Effector CD8-positive, alpha-beta T cell (primary cell): ENCODE measurements around the gene ZNF32.

Source experiments
- DNase-seq: peaks from one replicate; lab custom pipeline; 2025; lab: John Stamatoyannopoulos, UW
- total RNA-seq, 4 experiments: gene quantifications; one replicate each; lab custom pipeline; 2026; lab: John Stamatoyannopoulos, UW

ZNF32 gene, protein sequence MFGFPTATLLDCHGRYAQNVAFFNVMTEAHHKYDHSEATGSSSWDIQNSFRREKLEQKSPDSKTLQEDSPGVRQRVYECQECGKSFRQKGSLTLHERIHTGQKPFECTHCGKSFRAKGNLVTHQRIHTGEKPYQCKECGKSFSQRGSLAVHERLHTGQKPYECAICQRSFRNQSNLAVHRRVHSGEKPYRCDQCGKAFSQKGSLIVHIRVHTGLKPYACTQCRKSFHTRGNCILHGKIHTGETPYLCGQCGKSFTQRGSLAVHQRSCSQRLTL
- 28.8 to 38.9 (median 34.6) reads per million in 4 experiments for total RNA-seq

DNA sequence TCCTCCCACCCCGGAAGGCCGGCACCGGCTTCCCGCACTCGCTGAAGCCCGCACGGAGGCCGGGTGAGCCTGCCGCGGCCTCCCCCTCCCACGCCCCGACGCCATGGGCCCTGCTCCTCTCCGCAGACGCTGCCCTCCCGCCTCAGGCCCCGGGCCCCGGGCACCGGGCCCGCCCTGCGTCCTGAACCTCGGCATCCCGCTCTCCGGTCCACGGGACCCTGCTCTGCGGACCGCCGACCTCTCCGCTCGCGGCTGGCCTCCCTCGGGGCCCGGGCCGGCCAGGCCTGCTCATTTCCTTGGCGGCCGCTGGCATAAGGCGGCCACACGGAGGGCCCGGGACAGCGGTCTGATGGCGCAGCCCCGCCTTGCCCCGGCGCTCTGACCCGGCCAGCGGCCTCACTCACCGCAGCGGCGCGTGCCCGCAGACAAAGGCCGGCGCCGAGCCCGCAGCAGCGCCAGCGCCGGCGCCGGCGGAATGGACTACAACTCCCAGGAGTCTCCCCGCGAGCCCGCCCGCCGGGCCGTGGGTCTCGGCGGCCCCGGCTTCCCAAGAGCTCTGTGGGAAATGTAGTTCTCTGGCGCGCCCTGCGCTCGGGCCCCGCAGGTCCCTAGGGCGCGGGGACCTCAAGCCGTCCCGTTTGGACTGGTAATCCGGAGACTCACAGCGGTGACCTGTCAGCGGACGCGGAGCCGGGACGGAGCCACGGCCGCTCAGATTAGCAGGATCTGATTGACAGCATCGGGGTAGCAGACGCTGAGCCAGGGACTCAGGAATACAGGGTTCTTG lies at the start of gene ZNF32:
TSS of gene ZNF32 (minus strand) at position 484 of the 787 bp plus-strand sequence. CDS start 2,748 bp downstream, outside the sequence.
- peak; percentile 64 for DNase-seq

DNA sequence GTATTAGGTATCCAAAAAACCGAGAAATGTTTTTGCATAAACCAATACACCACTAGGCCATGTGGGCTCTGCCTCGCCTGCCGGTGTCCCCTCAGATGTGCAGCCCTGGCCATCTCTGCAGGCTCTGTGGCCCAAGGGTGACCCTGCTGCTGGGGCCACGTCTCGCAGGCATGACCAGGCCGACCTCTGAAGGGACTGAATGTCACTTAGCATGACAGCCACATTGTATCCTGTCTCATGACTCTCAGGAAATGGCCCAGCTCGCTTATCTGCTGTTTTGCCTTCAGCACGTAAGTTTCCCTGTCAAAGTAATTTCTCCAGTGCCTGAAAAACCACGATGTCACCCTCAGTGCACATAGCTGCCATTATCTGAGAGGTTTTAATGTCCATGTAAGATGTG lies 49.5 kb upstream of the ZNF32 start:
- no peak for DNase-seq

DNA sequence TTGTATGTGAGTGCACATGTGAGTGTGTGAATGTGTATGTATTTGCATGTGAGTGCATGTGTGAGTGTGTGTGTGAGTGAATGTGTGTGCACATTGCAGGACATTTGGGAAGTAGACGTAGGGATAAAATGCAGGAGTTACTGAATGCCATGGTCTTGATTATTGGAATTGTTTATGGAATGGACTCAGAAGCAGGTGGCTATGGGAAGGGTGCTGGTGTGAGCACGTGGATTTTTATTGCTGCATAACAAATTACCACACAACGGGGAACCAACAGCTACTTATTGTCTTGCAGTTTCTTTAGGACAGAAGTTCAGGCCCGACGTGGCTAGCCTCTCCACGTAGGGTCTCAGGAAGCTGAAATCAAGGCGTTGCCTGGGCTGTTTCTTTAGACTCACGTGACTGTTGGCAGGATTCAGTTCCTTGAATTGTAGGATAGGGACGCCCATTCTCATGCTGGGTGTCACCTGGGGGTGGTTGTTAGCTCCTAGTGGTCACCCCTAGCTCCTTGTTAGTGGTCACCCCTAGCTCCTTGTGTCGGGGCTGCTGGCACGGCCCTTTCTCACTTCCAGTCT lies 48.3 kb upstream of the ZNF32 start:
- no peak for DNase-seq

DNA sequence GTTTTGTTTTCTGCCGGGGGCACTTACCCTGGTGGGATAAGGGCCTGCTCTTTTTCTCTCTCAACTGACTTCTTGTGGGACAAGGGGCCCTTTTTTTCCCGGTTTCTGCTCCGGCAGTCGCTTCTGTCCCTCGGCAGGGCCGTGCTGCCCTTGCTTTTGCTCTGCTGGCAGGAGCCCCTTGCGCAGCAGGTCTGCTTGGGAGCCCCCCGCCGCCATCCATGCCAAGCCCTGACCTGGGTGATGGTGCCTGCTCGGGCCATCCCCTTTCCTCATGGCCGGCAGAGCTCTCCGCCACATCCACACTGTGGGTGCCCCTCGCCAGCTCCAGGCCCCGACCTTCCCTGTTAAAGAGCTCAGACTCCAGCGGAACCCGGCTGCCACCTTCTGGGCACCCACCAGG lies 47.0 kb upstream of the ZNF32 start:
- DNase-seq: no peak

DNA sequence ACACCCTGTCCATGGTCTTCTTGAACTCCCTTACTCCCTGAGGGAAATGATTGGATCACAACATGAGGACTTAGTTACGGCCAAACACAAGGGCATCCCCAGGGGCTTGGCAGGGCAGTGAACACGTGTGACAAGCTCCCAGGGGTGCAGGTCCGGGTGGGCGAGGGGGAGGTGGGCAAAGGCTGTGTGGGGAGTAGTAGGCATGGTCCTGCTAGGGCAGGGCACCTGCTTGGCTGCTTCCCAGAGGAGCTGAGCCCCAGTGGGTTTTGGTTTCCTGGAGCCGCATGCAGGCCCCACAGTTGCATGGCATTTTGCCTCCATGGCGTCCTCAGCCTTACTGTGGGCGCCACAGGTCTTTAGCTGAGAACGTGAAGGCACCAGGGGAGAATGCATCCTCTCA lies 46.6 kb upstream of the ZNF32 start:
- no peak for DNase-seq

DNA sequence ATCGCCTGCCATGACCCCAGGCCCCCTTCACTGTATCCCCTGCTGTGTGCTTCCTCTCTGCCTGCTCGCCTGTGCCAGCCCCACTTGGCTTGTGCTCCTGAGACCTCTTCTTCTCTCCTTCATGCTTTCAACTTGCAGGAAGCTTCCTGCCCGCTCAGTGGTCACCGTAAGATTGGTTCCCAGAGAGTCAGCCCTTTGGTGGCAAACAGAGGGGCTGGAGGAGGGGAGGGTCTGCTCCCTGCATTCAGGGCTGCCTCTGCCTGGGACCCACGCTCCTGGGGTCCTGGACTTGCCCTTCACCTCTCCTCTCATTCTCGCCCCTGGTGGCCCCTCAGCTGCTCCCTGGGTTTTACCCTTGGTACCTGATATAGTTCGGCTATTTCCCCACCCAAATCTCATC lies 45.8 kb upstream of the ZNF32 start:
- no peak for DNase-seq

DNA sequence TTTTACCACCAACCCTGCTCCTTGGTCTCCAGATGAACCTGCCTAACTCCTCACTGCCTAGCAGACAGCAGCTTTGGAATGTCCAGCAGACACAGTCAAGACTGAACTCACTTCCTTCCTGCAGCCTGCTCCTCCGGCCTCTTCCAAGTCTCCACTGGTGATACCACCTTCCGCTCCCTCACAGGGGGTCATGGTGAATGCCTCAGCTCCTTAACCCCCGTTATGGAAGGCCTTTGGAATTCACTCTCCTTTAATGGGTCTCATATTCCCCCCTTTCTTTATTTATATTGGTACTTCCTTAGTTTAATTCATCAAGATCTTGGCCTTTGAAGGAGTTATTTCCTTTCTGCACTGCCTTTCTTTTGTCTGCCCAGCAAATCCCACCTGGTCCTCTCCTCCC lies 44.9 kb upstream of the ZNF32 start:
- no peak for DNase-seq

DNA sequence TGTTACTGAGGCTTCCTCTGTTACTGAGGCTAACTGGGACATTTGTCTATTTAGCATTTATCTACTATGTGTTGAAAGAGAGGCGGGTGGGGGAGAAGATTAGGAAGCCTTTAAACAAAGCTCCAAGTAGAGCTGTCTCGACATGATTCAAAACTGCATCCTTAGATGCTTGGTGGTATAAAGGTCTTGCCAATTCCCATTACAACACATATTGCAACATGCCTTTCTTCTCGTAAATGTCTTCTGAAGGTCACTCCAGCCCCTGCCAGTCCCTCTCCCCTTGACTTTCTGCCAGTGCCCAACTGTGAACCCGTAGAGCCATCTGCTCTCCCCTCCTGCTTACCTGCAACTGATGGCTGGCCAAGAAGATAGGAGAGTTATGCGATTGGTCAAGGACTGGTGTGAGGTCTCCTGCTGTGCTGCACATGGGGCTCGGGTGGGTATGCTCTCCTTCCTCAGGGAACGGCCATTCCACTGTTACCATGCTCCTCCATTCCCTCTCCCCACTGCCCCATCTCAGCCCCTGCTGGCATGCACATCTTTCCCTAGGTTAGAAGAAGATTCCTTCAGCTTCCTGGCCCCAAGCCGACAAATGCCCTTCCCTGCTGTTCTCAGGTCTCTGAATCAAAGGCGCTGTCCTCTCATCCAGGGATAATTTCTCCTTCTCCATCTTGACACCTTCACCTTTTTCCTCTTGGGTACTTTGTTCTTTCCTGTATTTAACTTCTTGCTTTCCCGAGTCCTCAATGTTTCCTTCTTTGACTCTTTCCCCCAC lies 43.6 kb upstream of the ZNF32 start:
- DNase-seq: no peak

DNA sequence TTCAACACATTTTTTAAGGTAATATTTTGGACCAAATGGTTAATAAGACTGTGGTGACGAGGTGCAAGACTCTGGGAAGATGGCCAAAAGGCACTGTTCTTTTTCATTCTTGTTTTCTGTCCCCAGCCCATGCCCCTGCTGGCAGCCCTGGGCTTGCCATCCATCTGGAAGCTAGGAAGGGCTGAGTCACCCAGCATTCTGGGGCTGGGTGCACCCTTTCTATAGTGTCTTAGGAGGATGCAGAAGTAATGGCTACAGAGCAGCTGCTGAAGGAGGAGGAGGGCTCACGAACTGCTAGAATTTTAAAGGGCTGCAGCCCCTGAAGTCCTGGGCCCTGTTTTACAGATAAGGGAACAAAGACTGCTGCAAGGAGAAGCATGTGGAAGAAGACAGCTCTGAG lies 42.8 kb upstream of the ZNF32 start:
- no peak for DNase-seq

DNA sequence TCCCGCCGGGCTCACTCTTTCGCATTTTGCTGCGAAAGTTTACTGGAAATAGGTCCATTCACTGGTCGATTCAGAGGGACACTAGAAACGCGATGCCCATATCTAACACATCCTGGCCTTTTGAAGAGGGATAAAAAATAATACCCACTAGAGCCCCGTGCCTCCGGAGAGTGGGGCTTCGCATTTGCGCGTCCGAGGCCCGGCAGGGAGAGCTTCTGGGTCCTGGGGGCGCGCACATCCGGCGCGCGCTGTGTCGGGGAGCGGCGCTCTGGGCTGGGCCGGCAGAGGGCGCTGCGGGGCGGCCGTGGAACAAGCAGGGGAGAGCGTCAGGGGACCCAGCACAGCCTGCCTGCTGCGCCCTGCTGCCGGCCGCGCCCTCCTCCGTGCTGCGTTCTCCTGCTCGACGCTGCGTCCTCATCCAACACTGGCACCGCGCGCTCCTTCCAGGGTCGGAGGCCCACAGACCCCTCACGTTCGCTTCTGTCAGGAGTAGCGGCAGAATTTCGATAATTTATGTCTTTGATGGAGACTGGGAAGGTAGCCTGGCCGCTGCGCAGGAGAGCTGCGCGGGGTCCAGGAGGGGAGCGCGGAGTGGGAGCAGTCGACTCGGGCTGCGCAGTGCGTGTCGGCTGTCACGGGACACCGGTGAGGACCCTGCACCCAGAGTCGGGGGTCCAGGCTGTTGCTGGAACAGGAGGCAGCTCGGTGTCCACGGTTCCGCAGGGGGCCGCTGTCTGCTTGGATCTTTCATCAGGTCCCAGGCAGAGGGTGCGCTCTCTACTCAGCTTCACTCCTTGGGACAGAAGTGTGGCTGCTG lies 41.5 kb upstream of the ZNF32 start:
- peak; percentile 64 for DNase-seq

DNA sequence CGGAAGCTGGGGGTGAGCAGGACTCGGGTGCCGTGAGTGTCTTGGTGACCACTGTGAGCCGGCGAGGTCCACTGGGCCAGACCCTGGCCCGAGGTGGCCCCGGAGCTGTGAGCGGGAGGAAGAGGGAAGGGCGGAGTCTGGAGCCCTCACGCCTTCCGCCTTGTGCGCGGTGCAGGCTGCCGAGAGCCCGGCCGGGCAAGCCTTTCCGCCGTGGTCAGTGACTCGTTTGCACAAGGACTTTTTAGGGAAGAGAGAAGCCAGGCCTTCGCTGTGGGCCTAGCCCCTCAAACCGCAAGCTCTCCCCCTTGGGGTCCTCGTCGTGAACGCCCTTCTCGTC lies 40.9 kb upstream of the ZNF32 start:
- DNase-seq: no peak

DNA sequence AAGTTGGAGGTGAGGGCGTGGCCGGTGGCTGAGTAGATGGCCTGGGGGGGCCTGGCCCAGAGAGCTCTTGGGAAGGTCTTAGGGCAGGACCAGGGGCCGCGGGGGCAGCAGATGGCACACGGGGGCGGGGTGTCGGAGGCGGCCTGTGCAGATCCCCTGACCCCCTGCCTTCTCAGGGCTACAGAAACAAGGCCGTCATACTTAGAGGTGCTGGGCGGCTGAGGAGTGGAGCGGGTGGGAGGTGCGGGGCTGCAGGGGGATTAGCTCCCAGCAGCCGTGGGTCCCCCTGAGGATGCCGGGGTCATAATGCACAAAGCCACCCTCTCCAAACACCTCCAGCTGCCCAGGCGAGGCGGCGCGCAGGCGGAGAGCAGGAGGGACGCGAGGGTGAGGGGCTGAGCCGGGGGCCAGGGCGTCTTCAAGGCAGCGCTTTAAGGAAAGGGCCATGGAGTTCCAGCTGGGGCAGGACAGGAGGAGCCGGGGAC lies 40.4 kb upstream of the ZNF32 start:
- DNase-seq: no peak

DNA sequence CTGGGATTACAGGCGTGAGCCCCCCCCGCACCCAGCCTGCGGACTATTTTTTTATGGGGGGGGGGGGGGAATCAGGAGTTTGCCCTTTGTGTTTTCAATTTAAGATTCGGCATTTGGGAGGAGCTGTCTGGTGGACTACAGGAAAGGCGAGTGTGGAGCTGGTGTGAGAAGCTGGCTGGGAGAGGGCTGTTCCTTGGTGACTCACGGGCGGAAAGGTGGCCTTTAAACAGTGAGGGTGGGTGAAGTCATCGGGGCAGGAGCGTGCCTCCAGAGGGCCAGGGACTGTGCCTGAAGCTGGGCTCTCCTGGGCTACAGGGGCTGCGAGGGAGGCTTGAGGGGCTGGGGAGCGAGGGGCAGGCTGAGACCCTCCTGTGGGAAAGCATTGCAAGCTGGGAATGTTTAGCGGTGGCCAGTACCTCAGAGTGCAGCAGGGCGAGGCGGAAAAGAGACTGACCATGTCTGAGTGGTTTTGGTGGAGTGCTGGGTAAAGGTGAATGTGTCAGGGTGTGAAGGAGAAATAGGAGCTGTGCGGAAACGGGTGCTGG lies 39.7 kb upstream of the ZNF32 start:
- no peak for DNase-seq

DNA sequence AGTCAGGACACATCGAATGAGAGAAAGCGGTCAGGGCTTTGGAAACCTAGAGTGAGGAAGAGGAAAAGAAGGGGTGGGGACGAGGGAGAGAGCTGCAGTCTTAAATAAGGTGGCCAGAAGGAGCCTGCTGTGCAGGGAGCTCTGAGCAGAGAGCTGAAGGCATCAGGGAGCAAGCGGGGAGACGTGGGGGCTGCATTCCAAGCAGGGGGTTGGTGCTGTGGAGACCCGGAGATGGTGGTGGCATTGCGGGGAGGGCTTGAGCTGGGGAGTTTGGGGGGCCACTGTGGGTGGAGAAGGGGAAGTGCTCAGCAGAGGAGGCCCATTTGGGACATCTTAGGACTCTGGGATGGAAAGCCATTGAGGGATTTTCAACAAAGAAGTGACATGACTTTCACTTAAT lies 38.7 kb upstream of the ZNF32 start:
- no peak for DNase-seq

DNA sequence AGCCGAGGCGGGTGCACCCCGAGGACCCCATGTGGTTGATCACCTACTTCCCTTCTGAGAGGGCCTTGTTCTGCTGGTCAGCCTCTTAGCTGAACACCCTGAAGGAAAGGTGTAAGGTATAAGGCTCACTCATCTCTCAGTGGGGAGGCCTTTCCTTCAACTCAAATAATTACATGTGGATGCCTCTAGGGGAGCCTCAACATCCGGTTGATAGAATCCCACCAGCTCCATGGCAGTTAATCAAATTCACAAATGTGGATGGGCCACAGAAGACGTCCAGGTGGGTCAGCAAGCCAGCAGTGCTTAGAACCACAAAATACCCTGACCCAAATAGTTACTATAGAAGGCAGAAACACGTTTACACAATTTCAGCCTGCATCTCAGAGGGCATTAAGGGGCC lies 37.7 kb upstream of the ZNF32 start:
- DNase-seq: no peak

DNA sequence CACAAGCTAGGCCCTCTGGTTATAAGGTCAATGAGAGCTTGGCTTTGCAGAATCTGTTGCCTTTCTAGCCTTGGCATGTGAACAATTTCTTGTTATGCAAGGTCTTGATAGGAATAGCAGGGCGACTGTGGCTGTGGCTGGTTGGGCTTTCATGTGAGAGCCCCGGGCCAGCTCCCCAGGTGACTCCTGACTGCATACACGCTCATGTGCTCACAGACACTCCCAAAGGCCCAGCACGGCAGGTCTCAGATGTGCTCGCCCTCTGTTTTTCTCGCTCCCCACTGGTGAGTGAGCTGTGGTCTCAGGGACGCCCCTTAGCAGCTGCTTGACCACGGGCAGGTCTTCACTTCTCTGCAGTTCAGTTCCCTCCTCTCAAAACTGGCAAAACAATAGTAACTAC lies 37.1 kb upstream of the ZNF32 start:
- no peak for DNase-seq

DNA sequence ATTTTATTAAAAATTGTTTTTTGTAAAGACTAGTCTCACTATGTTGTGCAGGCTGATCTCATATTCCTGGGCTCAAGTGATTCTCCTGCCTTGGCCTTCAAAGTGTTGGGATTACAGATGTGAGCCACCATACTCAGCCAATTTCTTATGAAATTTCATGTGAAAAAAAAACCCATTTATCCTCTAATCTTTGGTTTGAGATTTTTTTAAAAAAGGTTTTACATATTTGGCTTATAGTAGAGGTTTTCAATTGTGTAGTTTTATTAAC lies 35.5 kb upstream of the ZNF32 start:
- no peak for DNase-seq

DNA sequence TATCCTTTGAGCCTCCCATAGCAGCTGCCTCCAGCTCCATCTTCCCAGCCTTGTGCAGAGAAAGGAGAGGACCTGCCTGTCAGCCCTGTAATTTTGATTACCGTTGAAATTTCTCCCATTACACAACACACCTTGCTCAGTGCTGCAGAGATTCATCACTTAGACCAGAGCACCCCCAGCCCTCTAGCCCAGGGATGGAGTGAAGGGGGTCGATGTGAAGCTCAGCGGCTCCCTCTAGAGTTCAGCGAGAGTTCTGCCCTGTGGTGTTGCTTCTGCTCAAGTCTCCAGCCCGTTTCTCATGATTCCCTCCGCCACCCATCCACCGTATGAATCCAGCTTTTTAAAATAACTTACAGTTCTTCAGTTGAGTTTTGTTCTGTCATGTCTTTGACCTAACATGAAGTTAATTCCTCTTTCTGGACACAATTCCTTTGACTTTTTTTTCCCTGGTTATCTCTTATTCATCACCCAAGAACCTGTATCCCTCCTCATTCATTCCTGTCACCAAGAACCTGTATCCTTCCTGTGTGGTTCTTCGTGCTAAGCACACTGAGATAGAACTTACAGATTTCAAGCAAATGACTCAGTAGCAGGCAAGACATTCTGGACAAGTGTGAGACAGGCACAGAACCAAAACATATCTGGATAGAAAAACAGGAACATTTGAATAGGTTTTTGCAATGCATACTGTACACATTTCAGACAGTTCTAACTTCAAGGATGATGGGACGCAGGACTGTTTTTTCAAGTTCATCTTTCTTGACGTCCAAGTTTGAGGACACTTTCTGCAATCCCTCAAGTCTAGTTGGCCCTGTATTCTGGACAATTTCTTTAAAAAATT lies 35.0 kb upstream of the ZNF32 start:
- no peak for DNase-seq

DNA sequence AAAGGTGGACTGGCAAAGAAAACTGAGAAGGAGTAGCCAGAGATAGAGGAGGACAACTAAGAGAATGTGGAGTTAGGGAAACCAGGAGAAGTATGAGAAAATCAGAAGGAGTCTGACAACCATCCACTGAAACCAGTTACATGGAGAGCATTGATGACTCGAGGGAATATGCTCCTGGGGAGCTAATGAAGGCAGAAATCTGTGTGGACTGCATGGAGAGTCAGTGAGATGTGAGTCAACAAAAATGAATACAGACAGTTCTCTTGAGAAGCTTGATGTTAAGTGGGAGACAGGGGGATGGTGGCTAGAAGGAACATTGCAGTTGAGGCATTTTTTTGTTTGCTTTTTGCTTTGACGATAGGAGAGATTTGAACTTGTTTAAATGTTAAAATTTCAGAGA lies 34.3 kb upstream of the ZNF32 start:
- DNase-seq: no peak

DNA sequence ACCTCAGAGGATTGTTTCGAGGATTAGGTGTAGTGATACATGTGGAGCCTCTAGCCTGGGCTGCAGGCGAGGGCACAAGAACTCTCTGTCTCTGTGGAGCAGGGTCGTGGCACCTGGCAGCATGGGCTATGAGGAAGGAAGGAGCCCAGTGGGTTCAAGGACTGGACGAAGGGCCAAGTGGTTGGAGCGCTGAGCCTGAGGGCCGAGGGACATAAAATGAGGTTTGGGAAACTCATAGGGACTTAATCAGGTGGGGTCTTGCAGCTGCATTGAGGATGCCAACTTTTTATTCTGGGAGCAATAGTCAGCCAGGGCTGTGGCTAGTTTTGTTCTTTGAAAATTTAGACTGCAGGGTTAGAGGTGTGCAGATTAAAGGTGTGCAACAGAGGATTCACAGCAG lies 33.0 kb upstream of the ZNF32 start:
- no peak for DNase-seq

DNA sequence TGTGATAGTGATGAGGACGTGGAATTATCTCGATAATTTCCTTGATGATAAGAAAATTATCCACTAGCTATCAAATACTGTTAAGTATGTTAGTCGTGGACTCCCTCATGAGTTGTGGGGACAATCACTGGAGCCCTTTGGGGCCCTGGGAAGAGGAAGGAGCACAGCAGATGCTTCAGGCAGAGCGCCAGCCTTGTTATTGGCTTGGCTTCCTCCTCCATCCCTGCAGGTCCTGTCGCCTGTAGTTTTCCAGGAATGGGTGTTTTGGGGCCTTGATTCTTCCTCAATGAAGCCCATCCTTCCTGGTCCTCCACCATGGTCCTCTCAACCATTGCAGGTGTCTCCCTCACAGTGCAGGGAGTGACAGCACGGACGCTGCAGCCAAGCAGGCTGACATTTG lies 32.5 kb upstream of the ZNF32 start:
- no peak for DNase-seq
